ENCODE results near the gene MT1G. TPM values are rescaled to one million over a fixed set of nuclear protein-coding genes. Genes with fewer than 3 reads are reported as not detected.

MT1G gene
- total RNA-seq, 3 donors from 2014 or later, result 28.8 to 40.5 (median 35.9) TPM

Other genes with a start within 250 kb of the MT1G start
- gene AMFR, start 242.5 kb downstream of the MT1G start, total RNA-seq, result 10 to 100 TPM; 36.3 to 44.6 (median 41.1) TPM
- 100 to 1,000 TPM; 234 to 247 (median 245) TPM for gene NUDT21, start 216.7 kb downstream of the MT1G start, total RNA-seq
- gene OGFOD1, start 216.5 kb downstream of the MT1G start, total RNA-seq, result 100 to 1,000 TPM in 2 of 3 donors, 10 to 100 TPM in 1; 99.3 to 108 (median 101) TPM
- gene BBS2, start 148.0 kb downstream of the MT1G start, total RNA-seq, result 1 to 10 TPM; 6.2 to 8.2 (median 8.0) TPM
- not detected for gene MT4, start 103.0 kb downstream of the MT1G start, total RNA-seq
- under 1 TPM in 1 of 3 donors, not detected in 2; 0.35 TPM for gene MT3, start 78.5 kb downstream of the MT1G start, total RNA-seq
- 100 to 1,000 TPM; 186 to 438 (median 301) TPM for gene MT2A, start 59.5 kb downstream of the MT1G start, total RNA-seq
- 100 to 1,000 TPM in 1 of 3 donors, 10 to 100 TPM in 2; 49.1 to 122 (median 71.4) TPM for gene MT1E, start 42.3 kb downstream of the MT1G start, total RNA-seq
- gene MT1M, start 35.4 kb downstream of the MT1G start, total RNA-seq, result under 1 TPM in 1 of 3 donors, not detected in 2; 0.48 TPM
- gene MT1A, start 29.4 kb downstream of the MT1G start, total RNA-seq, result not detected
- not detected for gene MT1B, start 16.2 kb downstream of the MT1G start, total RNA-seq
- gene MT1F, start 10.1 kb downstream of the MT1G start, total RNA-seq, result 10 to 100 TPM; 10.9 to 14.4 (median 12.4) TPM
- 1 to 10 TPM in 2 of 3 donors, under 1 TPM in 1; 0.71 to 7.0 (median 2.7) TPM for gene MT1H, start 1.7 kb upstream of the MT1G start, total RNA-seq
- gene MT1X, start 14.4 kb upstream of the MT1G start, total RNA-seq, result 100 to 1,000 TPM; 118 to 192 (median 135) TPM
- gene NUP93, start 62.1 kb upstream of the MT1G start, total RNA-seq, result 100 to 1,000 TPM; 178 to 195 (median 181) TPM
- not detected for gene SLC12A3, start 197.1 kb upstream of the MT1G start, total RNA-seq

Measured in activated T-cell treated with anti-CD3 and anti-CD28 coated beads, Interleukin-2, amount 50 U/mL, for 4 hours (primary cell).